Bronchial epithelial cell (primary cell): Measurements from ENCODE around the gene SIK3. TPM values are rescaled to one million over a fixed set of nuclear protein-coding genes. Genes with fewer than 3 reads are reported as not detected.
A peak's percentile ranks its signal among the peaks of the same experiment; 100 is the strongest.

Experiments used
- DNase-seq: peaks from one replicate; pipeline ENCODE4 v3.0.0-alpha.2; 2010; ENCODE audit warnings: low read depth
- FAIRE-seq: peaks from 2 replicates; lab custom pipeline; 2011; peaks lifted over from hg19 to GRCh38; lab: Jason Lieb, UNC
- H3K27me3 ChIP-seq: 2 replicates; pipeline ENCODE4 v1.5.1; 2011; ENCODE audit warnings: low read length; ENCODE audit not compliant: control insufficient read depth, insufficient read depth
- H3K36me3 ChIP-seq: 2 replicates; pipeline ENCODE4 v1.5.1; 2011; ENCODE audit warnings: low read length; ENCODE audit not compliant: control insufficient read depth, insufficient read depth
- H3K4me3 ChIP-seq: 2 replicates; pipeline ENCODE4 v1.5.1; 2011; ENCODE audit warnings: mild to moderate bottlenecking, low read depth, low read length, control low read depth
- total RNA-seq: library from RNA; depleted of rRNA; stranded (reverse); fragments of >200 nt; gene quantifications from 2 replicates; pipeline ENCODE4 v1.2.1, GENCODE V29; 2014
- TF ChIP-seq, protein P1 (sequence below): IDR thresholded peaks from 2 replicates; pipeline ENCODE4 v1.5.1; 2011; ENCODE audit warnings: mild to moderate bottlenecking, moderate library complexity, low read length, control low read depth, inconsistent platforms; ENCODE audit not compliant: insufficient read depth, severe bottlenecking

The SIK3 gene
- total RNA-seq, 1 donor from 2014 or later = 6.8 TPM

DNA sequence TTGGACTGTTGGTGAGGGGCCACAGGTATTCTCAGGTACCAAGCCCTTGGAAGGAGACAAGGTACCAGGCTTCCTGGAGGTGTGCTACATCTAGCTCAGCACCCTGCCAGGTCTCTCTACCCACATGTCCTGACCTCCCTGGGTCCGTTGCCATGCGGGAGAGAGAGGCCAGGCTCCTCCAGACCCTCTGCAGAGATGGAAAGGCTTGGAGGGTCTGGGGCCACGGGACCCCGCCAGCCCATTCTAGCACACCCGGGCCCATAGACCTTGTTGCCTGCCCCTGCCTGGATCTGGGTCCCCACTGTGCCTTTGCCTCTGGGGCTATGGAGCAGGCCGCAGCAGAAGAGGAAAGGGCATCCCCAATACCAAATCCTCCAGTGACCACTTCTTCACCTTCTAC lies 270.8 kb downstream of the SIK3 start:
- no peaks in the 10 kb centered on the region for H3K27me3 ChIP-seq
- FAIRE-seq (no peak), DNase-seq (no peak)
- H3K4me3 ChIP-seq = no peak overlapping the region
- H3K36me3 ChIP-seq = no peaks in the 10 kb centered on the region
- TF ChIP-seq, protein P1, sequence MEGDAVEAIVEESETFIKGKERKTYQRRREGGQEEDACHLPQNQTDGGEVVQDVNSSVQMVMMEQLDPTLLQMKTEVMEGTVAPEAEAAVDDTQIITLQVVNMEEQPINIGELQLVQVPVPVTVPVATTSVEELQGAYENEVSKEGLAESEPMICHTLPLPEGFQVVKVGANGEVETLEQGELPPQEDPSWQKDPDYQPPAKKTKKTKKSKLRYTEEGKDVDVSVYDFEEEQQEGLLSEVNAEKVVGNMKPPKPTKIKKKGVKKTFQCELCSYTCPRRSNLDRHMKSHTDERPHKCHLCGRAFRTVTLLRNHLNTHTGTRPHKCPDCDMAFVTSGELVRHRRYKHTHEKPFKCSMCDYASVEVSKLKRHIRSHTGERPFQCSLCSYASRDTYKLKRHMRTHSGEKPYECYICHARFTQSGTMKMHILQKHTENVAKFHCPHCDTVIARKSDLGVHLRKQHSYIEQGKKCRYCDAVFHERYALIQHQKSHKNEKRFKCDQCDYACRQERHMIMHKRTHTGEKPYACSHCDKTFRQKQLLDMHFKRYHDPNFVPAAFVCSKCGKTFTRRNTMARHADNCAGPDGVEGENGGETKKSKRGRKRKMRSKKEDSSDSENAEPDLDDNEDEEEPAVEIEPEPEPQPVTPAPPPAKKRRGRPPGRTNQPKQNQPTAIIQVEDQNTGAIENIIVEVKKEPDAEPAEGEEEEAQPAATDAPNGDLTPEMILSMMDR = no peak

DNA sequence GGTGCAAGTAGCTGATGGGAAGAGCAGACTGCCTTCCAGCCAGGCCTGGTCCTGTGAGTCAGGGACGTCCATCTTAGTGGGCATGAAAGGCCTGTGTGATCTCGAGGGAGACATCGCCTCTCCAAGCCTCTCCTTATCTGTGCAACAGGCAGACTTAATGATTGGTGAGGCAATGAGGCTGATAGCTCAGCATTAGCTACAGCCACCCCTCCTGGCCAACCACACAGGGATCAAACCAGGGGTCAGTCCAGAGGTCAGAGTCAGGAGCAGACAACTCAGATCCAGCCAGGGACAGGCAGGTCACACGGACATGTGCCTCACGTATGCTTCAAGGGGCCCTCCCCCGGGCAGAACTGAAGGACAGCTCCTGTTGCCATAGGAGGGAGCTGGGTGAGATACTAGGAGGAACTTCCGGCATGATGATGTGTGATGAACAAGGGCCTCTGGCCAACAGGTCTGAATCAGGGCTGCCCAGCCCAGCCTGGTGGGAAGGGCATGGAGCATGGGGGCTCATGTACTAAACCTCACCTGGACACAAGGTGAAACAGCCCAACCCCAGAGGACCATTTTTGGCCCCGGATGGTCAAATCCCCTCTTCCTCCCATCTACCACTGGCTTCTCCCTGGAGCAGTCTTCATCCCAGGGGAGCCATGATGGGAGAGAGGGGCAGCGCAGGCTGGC lies 271.3 kb downstream of the SIK3 start:
- TF ChIP-seq, protein P1 = no peak
- Histone ChIP-seq H3K27me3 (no peaks in the 10 kb centered on the region), H3K4me3 (no peak overlapping the region), H3K36me3 (no peaks in the 10 kb centered on the region)
- DNase-seq (no peak), FAIRE-seq (peak; percentile 64)

DNA sequence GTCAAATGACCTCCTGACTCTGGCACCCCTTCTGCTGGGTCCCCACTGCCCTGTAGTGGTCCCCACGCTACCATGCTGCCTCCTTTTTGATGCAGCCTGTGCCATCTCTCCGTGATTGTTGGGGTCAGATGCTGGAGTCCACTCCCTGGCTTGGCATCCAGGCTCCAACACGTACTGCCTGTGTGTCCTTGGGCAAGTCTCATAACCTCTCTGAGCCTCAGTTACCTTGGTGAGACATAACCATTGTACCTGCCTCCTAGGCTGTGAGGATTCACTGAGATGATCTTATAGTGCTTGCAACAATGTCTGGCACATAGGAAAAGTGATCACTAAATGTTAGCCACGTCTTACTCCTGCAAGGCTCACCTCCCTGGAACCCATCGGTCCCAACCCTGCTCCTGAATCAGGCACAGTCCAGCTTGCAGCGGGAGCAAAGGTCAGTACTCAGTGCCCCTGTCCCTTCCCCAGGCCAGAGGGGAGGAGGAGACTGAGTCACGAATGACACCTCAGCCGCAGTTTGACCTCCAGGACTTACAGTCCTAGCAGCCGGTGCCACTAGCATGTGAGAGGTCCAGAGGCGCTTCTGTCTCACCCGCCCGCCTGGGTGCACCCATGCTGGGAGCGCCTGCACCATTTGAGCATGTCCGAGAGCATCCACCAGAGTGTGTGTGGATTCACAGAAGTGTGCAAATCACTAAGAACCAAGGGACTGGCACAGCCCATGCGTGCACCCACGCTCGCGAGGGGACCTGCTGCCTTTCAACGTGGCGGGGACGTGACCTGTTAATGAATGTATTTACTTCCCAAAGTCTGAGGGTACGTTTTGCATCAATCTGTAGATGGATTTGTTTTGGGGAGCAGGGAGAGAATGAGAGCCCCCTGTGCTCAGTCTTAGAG lies 272.1 kb downstream of the SIK3 start:
- Histone ChIP-seq H3K27me3 (no peaks in the 10 kb centered on the region), H3K36me3 (no peaks in the 10 kb centered on the region), H3K4me3 (no peak overlapping the region)
- no peak for FAIRE-seq
- DNase-seq = no peak
- TF ChIP-seq, protein P1 = no peak

DNA sequence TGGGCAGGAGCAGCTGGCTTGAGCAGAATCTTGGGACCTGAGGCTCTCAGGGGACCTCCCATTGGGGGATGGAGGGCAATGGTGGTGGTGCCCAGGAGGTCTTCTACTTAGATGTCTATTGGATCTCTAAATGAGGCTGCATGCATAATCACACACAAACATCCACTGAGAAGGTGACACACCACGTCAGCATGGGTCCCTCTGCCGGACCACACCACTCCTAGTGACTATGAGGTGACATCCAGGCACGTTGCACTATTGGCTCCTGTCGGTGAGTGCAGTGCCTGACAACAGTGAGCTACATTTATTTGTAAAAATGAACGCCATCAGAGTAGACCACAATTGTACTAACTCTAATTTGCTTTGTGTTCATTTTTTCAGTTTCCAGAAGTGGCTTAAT lies 272.8 kb downstream of the SIK3 start:
- FAIRE-seq (no peak), DNase-seq (no peak)
- Histone ChIP-seq H3K36me3 (no peaks in the 10 kb centered on the region), H3K27me3 (no peaks in the 10 kb centered on the region), H3K4me3 (no peak overlapping the region)
- TF ChIP-seq, protein P1 = no peak

DNA sequence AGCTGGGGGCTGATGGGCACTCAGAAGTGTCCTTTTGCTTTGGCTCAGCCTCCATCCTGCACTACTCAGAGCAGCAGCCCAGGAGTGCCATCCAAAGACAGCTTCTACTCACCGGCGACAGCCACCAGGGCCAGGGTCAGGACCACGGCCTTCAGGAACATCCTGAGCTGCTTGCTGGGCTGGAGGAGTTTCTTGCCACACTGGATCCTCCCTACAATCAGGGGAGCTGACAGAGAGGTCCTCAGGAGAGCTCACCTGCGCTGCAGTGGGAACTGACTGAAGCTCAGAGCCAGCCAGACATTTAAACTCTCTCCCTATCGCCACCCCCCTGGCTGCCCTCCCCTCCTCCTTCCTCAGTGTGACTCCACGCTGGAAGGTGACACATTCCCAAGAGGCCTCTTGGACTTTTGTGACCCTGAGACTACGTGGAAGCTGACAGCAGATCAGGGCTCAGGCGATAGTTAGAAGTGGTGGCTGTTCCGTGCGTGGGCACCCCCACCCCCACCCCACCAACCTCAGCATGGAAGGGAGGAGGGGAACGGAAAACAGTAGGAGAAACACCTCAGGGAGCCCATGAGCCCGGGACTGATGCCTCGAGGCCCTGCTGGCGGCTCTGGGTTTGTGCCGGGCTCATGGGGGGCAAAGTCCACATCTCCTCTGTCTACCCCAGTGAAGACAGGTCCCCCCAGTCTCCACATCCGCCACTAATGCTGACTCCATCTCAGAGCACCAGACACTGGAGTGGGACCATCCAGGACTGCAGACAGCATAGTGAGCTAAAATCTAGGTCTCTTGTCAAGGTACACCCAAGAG lies 275.0 kb downstream of the SIK3 start, which contains the start of gene APOA4:
Gene APOA4 (minus strand): TSS at position 274 of the 813 bp plus-strand sequence. CDS start 113 bp downstream, at position 161.
- Histone ChIP-seq H3K4me3 (no peak within 1 kb of the TSS), H3K36me3 (no peaks in the 10 kb centered on the region), H3K27me3 (no peaks in the 10 kb centered on the region)
- TF ChIP-seq, protein P1 = no peak
- FAIRE-seq = no peak
- DNase-seq = no peak
